Astrocyte of the cerebellum (primary cell): Measurements from ENCODE around the gene PTPRM.

Experiments used
- DNase-seq: peaks from one replicate; pipeline ENCODE4 v3.0.0-alpha.2; 2011; ENCODE audit warnings: low read depth
- H3K4me3 ChIP-seq: 2 replicates; pipeline ENCODE4 v1.5.1; 2011; ENCODE audit warnings: mild to moderate bottlenecking, low read depth, low read length, moderate library complexity
- CTCF ChIP-seq: IDR thresholded peaks from 2 replicates; pipeline ENCODE4 v1.5.1; 2012; ENCODE audit warnings: low read length, low read depth, moderate library complexity, mild to moderate bottlenecking; ENCODE audit errors: missing control alignments
- in situ Hi-C: cut with HindIII; loops from 2 replicates; pipeline ENCODE4 v1.10.0; 2017; ENCODE audit warnings: low sequenced_read_pairs

The PTPRM gene

GRCh38 chr18:7696780-7697179 is 129.7 kb downstream of the PTPRM start:
- no peak for TF ChIP-seq CTCF
- in situ Hi-C loops, result no loop called here
- no peak overlapping the region for H3K4me3 ChIP-seq
- DNase-seq, result no peak

DNA sequence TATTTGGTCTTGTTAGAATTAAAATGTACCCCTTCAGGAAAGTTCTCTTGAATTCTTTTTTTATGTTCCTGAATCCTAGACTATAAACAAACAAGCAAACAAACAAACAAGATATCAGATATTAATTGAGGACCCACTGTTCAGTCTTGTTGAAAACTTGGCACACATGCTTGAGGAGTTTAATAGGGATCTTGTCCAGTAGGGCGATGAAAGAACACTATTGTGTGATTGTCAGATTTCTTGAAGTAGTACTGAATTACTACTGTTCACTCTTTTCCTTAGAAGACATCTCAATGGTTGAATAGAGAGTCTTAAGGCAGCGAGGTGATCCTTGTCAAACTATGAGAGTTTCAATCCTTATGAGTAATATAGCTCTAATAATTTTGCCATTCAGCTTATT is 130.2 kb downstream of the PTPRM start:
- H3K4me3 ChIP-seq, result no peak overlapping the region
- TF ChIP-seq CTCF, result no peak
- in situ Hi-C loops, result no loop called here
- DNase-seq, result no peak

DNA sequence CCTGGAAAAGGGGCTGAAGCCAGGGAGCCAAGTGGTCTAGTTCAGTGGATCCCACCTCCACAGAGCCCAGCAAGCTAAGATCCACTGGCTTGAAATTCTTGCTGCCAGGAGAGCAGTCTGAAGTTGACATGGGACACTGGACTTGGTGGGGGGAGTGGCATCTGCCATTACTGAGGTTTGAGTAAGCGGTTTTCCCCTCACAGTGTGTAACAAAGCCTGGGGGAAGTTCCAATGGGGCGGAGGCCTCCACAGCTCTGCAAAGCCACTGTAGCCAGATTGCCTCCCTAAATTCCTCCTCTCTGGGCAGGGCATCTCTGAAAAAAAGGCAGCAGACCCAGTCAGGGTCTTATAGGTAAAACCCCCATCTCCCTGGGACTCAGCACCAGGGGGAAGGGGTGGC is 144.4 kb downstream of the PTPRM start:
- H3K4me3 ChIP-seq, result no peak overlapping the region
- TF ChIP-seq CTCF, result no peak
- no peak for DNase-seq
- in situ Hi-C loops, result no loop called here

- DNase-seq, result no peak
- in situ Hi-C loops, result no loop called here
- no peak overlapping the region for H3K4me3 ChIP-seq
- no peak for TF ChIP-seq CTCF
These were observed 153.3 kb downstream of the PTPRM start for GRCh38 chr18:7720395-7720794.

- in situ Hi-C loops, result no loop called here
- no peak for DNase-seq
- TF ChIP-seq CTCF, result no peak
- no peak overlapping the region for H3K4me3 ChIP-seq
These were observed 154.4 kb downstream of the PTPRM start for GRCh38 chr18:7721532-7721931.

GRCh38 chr18:7722955-7723354 is 155.8 kb downstream of the PTPRM start:
- in situ Hi-C loops, result no loop called here
- no peak overlapping the region for H3K4me3 ChIP-seq
- no peak for TF ChIP-seq CTCF
- no peak for DNase-seq

DNA sequence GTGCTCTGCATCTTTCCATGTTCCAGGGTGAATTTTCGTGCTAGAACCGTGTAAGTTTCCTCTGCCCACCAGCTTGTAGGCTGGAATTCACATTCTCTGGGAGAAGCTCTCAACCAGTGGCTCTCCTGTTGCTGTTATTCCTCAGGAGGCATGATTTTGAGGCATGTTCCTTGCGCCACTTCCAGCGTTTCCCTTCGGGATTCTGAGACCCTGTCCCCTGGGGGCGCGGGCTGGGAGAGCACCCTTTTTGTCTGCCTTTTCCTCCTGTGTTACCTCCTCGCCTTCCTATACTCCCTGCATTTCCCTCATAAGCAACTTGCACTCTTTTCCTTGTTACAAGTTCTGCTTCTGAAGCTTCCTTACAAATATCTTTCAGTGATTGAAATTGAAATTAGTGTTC is 156.4 kb downstream of the PTPRM start:
- DNase-seq, result no peak
- TF ChIP-seq CTCF, result no peak
- no peak overlapping the region for H3K4me3 ChIP-seq
- in situ Hi-C loops, result no loop called here
